NCI-H748 (cell line): ENCODE results near the gene TRAPPC5.

Experiments used
- DNase-seq: peaks from one replicate; lab custom pipeline; 2025; ENCODE audit not compliant: unreplicated experiment; lab: John Stamatoyannopoulos, UW

TRAPPC5 gene

DNA sequence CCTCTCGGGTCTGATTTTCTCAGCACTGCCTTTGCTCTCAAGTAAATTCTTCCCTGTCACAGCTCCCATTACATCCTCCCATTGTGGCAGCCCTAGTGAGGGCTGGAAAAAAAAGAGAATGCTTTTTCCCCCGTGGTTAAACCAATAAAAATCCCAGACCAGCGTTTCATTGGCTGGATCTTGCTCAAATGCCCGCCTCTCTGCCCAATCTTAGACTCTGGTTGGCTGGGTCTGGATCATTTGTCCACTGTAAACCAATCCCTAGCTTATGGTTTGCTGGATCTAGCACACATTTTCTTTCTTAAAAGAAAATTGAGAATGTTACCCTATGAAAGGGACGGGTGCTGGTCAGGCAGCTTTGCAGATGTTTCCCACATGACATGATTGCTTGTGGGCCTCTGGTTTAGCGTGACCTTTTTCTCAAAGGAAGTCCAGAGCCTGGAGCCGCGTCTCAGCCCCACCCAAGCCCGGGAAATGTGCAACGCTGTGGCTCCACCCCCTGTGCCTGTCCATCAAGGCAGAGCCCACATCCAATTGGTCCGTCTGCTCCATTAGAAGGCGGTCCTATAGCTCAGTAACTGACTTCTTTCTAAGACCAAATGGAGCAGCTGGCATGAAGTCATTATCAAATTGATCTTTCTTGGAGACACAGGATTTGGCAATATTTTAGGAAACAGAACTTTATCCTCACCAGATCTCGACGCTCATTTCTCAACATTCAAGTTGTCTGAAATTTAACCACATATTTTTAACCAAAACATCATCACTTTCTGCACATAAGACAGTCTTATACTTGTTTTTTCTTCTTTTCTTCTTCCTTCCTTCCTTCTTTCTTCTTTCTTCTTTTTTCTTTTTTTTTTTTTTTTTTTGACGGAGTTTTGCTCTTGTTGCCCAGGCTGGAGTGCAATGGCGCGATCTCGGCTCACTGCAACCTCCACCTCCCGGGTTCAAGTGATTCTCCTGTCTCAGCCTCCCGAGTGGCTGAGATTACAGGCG lies 6.3 kb upstream of the TRAPPC5 start:
- peak; percentile 71 for DNase-seq

DNA sequence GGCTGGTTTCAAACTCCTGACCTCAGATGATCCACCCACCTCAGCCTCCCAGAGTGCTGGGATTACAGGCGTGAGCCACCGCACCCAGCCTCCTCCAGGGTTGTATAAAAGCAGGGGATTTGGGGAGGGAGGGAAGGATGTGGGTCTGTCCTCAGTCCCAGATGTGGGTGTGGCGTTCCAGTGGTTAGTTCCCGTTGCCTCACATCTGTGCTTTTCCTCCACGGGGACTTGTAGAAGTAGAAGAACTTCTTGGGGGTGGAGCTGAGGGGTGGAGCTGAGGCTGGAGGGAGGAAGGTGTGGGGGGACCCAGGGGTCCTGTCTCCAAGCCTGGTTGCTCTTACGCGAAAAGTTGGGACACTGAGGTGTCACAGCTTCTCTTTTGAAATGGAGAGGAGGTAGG lies 4.3 kb upstream of the TRAPPC5 start:
- DNase-seq = no peak

DNA sequence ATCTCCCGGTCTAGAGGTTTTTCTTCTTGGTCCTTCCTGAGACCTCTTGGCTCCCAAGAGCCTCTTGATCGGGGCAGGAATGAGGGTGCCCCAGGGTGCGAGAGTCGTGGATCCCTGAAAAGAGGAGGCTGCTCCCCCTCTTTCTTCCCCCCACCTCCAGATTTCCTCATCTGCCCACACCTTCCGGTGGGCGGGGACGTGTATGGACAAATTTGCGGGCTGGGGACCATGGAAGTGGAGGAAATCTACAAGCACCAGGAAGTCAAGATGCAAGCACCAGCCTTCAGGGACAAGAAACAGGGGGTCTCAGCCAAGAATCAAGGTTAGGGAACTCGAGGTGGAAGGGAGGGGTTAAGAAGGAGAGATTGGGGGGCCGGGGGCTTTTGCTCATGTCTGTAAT lies 3.8 kb upstream of the TRAPPC5 start, which contains the start of gene MCEMP1:
TSS of gene MCEMP1 (plus strand) at position 237 of the 400 bp plus-strand sequence. CDS start at position 268, 31 bp downstream.
- no peak for DNase-seq

- DNase-seq = no peak
Observed at GRCh38 chr19:7677669-7678311, 2.8 kb upstream of the TRAPPC5 start.

GRCh38 chr19:7678971-7679751 lies 1.5 kb upstream of the TRAPPC5 start:
- DNase-seq = peak; percentile 14

DNA sequence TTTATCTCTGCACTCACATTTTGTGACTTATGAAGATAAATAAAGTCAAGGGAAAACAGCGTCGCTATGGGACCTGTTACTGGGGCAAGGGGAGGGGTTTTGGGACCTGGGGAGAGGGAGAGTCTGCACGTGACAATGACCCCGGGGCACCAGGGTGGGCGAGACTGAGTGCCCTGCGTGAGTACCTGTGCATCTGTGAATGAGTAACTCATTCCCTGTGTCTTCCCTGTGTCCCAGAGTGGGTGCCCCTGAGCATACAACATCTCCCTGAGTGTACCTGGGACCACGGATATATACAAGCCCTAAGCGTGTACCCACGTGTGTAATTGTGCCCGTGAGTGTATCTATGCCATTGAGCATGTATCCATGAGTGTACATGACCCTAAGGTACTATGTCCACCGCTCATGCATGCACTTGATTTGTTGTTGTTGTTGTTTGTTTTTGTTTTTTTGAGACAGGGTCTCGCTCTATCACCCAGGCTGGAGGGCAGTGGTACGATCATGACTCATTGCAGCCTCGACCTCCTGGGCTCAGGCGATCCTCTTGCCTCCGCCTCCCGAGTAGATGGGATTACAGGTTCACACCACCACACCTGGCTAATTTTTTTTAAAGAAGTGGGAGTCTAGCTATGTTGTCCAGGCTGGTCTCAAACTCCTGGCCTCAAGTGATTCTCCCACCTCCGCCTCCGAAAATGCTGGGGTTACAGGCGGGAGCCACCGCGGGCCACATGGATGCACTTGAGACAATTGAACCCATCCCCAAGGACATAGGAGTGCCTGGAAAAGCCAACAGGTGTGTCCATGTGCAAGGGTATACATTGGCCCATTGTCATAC lies 645 bp upstream of the TRAPPC5 start:
- DNase-seq = no peak

DNA sequence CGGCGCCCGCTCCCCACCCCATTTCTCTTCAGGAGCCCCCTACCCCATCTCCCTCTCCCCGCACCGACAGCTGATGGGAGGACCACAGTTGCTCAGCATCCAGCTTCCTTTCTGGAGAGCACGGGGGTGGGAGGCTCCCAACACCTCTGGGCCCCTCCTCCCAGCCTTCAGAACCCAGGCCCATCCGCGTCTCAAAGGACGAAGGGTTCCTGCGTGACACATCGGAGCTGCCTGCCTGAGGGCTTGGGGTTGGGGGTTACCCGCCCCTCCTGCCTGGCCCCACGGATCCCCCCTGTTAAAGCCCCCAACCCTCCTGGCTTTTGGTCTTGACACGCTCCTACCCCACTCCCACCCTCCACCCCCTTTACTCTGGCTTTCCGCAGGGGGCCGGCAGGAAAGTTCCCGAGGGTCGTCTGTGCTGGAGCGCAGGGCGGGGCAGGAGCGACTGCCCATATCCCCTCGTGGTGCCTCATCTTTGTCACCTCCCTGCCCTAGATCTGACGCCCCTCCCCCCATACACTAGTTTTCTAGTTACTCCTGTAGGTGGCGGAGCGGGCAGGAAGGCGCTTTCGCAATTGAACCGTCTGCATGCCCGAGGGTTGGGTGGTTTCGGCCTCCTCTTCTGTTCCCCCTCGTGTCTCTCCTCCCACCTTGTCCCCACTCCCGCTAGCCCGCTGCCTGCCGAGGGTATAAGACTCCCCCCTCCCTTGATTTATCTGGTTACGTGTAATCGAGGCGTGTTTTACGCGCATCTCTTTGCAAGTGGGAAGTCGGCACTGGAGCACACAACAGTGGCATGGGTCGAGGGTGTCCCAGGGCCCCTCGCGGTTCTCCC lies 924 bp downstream of the TRAPPC5 start:
- peak; percentile 33 for DNase-seq

DNA sequence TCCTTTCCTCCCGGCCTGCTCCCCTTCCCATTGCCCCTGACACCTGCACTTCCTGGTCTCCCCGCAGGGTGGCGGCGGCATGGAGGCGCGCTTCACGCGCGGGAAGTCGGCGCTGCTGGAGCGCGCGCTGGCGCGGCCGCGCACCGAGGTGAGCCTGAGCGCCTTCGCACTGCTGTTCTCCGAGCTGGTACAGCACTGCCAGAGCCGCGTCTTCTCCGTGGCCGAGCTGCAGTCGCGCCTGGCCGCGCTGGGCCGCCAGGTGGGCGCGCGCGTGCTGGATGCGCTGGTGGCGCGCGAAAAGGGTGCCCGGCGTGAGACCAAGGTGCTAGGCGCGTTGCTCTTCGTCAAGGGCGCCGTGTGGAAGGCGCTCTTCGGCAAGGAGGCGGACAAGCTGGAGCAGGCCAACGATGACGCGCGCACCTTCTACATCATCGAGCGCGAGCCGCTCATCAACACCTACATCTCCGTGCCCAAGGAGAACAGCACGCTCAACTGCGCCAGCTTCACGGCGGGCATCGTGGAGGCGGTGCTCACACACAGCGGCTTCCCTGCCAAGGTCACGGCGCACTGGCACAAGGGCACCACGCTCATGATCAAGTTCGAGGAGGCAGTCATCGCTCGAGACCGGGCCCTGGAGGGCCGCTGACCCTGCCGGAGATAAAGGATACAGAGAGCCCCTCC lies 1.7 kb downstream of the TRAPPC5 start:
- DNase-seq = no peak

DNA sequence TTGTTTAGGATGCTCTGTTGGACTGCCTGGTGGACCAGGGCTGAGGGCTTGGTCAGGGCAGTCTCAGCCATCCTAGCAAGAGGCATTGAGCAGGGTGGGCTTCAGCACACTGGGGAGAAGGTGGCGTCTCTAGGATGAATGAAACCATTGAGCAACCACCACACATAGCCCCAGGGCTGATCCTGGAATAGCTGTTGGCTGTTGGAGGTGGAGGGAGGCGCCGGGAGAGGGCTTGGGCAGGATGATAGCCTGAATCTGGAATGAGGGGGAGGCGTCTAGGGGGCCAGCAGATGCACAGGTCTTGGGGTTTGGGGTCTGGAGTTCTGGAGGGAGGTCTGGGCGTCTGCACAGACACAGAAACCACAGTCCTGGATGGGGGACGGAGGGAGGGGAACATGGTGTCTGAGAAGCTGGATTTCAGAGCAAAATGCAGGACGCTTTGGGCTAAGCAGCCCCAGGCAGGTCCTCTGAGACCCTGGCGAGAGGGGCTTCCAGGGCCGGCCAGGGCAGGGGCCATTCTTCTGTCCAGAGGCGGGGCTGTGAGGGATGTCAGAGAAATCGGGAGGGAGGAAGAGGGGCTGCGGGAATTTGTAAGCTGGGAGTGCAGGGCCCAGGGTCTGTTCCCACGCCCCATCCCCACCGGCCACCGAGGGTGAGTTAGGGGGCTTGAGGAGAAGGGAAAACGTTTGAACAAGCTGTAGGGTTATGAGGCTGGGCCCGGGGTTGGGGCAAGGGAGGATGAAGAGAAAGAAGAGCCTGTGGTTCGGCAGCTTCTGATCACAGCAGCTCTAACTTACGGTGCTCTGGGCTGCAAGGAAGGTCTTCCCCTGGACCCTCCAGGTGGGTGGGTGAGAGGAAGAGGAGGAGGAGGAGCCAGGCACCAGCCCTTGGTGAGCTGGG lies 5.2 kb downstream of the TRAPPC5 start:
- no peak for DNase-seq

- DNase-seq = no peak
Observed at GRCh38 chr19:7687177-7687576, 6.5 kb downstream of the TRAPPC5 start.

- no peak for DNase-seq
Observed at GRCh38 chr19:7689165-7689564, 8.5 kb downstream of the TRAPPC5 start.

DNA sequence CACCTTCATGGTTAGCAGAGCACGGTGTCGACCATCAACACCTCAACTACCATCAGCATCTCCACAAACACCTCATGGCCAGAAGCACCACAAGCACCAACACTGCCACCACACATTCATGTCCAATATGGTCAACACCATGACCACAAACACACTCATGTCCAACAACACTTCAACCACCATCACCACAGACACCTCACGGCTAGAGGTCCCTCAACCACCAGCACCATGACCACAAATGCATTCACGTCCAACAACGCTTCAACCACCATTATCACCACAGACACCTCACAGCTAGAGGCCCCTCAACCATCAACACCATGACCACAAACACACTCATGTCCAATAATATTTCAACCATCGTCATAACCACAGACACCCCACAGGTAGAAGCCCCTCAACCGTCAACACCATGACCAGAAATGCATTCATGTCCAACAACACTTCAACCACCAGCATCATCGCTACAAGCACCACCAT lies 10.2 kb downstream of the TRAPPC5 start:
- no peak for DNase-seq

DNA sequence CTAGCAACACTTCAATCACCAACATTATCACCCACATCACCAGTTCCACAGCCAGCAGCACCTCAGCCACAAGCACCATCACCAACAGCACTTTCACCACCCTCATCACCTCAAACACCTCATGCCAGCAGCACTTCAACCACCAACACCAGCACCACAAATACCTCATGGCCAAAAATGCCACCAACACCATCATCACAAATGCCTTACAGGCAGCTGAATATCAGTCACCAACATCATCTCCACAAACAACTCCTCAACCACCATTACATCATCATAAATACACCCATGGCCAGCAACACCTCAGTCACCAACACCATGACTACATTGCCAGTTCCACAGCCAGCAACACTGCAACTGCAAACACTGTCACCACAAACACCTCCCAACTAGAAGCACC lies 10.9 kb downstream of the TRAPPC5 start:
- no peak for DNase-seq

DNA sequence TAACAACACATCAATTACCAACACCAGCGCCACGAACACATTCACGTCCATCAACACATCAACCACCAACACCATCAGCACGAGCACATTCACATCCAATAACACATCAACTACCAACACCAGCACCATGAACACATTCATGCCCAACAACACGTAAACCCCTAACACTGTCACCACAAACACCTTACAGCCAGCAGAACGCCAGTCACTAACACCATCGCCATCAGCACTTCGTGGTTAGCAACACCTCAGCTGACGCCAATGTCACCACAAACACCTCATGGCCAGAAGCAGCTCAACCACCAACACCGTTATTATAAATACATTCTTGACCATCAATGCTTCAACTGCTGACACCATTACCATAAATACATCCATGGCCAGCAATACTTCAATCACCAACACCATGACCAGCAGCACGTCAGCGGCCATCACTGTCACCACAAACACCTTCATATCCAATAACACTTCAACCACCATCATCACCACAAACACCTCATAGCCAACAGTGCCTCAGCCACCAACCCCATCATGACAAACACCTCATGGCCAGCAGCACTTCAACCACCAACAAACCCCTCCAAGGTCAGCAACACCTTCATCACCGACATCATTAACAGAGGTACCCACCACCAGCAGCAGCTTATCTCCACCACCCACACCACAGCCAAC lies 11.9 kb downstream of the TRAPPC5 start:
- DNase-seq = no peak

- no peak for DNase-seq
Observed at GRCh38 chr19:7694499-7694898, 13.9 kb downstream of the TRAPPC5 start.

GRCh38 chr19:7697721-7698287 lies 17.2 kb downstream of the TRAPPC5 start:
- no peak for DNase-seq

DNA sequence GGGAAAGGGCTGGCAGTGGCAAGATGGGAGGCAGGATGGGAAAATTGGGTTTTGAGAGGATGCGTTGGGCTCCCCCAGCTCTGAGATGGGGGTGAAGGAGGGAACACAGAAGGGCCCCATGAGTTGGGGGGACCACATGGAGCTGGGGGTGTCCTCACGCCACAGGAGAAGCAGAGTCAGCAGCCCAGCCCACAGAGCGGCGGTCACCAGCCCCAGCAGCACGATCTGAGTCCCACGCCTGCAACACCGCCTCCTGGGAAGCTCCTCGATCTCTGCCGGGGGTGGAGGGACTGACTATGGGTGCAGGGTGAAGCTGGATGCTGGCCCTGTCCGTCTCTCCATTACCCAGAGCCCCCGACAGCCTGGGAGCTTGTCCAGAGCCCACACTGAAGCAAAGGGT lies 17.9 kb downstream of the TRAPPC5 start:
- DNase-seq = no peak
